Adrenal gland (tissue), 5 donors: Measurements from ENCODE around the gene EDEM2.

Experiments used
- CTCF ChIP-seq, 6 experiments: fragments of 450-650 bp in 4 of 6; fragments of 200-600 bp in 2 of 6; sonication (generic) in 1 of 6; IDR thresholded peaks; 1 replicate in 5 of 6; 2 replicates in 1 of 6; pipeline versions ENCODE4 v1.5.1 to v1.8.0; 2016 to 2021; ENCODE audit warnings: antibody characterized with exemption in 6 of 6, mild to moderate bottlenecking in 2 of 6, moderate library complexity in 1 of 6
- POLR2A ChIP-seq, 2 donors: fragments of 450-650 bp; IDR thresholded peaks; one replicate each; pipeline ENCODE4 v1.6.1; 2017; ENCODE audit warnings: antibody characterized with exemption in 2 of 2, mild to moderate bottlenecking in 2 of 2, moderate library complexity in 1 of 2
- donor health status: DM: no; HTN: no; CAD: no.

- TF ChIP-seq CTCF (IDR thresholded peaks at IDR 0.05), result no peak
- no peak for TF ChIP-seq POLR2A (IDR thresholded peaks at IDR 0.05)
Observed at GRCh38 chr20:35179292-35180212, 32.4 kb upstream of the EDEM2 start.
